ENCODE measurements around the gene SLC8A3. TPM values are rescaled to one million over a fixed set of nuclear protein-coding genes. Genes with fewer than 3 reads are reported as not detected.
A peak's percentile ranks its signal among the peaks of the same experiment; 100 is the strongest.
"Not testable (repeated sequence)": the region's sequence is repeated elsewhere in the genome, so short reads cannot be mapped to it uniquely, and the experiment has no call there.

The SLC8A3 gene
- total RNA-seq = under 1 TPM; 0.49 to 0.95 TPM

- Histone ChIP-seq H3K4me3 (peak within 1 kb of the TSS; percentile 63), H3K27me3 (replicated peaks; ENCODE audit: insufficient read depth) (no peaks in the 10 kb centered on the region), H3K9me3 (no peaks in the 10 kb centered on the region), H3K36me3 (no peaks in the 10 kb centered on the region), H3K4me1 (ENCODE audit: control insufficient read depth in 1 of 2, low read depth in 2 of 2) (peaks cover 14% of the 10 kb centered on the region in 2 donors), H3K27ac (no peak within 1 kb of the TSS)
- ATAC-seq (ENCODE audit: insufficient number of reproducible peaks, low FRiP score, low read depth) (no peak), DNase-seq (ENCODE audit: low spot score) (no peak)
- TF ChIP-seq CTCF (IDR thresholded peaks at IDR 0.05) = no peak
Measured at GRCh38 chr14:70188659-70189455, at the start of gene SLC8A3. Gene SLC8A3 (minus strand): TSS chr14:70188951. CDS start chr14:70168422, 20,529 bp downstream.

- ATAC-seq (ENCODE audit: insufficient number of reproducible peaks, low FRiP score, low read depth) (no peak), DNase-seq (ENCODE audit: low spot score) (no peak)
- no peak overlapping the region for H3K27ac ChIP-seq
- TF ChIP-seq CTCF (IDR thresholded peaks at IDR 0.05) = no peak
- no peaks in the 10 kb centered on the region for H3K4me1 ChIP-seq (ENCODE audit: control insufficient read depth in 1 of 2, low read depth in 2 of 2)
- no peaks in the 10 kb centered on the region for H3K36me3 ChIP-seq
- no peaks in the 10 kb centered on the region for H3K27me3 ChIP-seq (replicated peaks; ENCODE audit: insufficient read depth)
- H3K4me3 ChIP-seq = no peak overlapping the region
- H3K9me3 ChIP-seq = no peaks in the 10 kb centered on the region
Measured at GRCh38 chr14:70237710-70238109, 49.0 kb upstream of the SLC8A3 start.

- Histone ChIP-seq H3K27me3 (replicated peaks; ENCODE audit: insufficient read depth) (no peaks in the 10 kb centered on the region), H3K27ac (no peak overlapping the region), H3K4me1 (ENCODE audit: control insufficient read depth in 1 of 2, low read depth in 2 of 2) (no peaks in the 10 kb centered on the region), H3K36me3 (no peaks in the 10 kb centered on the region), H3K4me3 (no peak overlapping the region), H3K9me3 (no peaks in the 10 kb centered on the region)
- DNase-seq (ENCODE audit: low spot score) (no peak), ATAC-seq (ENCODE audit: insufficient number of reproducible peaks, low FRiP score, low read depth) (no peak)
- TF ChIP-seq CTCF (IDR thresholded peaks at IDR 0.05) = no peak
Measured at GRCh38 chr14:70234066-70234950, 45.6 kb upstream of the SLC8A3 start.

- not testable (repeated sequence) for DNase-seq (ENCODE audit: low spot score); H3K27me3 ChIP-seq (replicated peaks; ENCODE audit: insufficient read depth); H3K4me1 ChIP-seq (ENCODE audit: control insufficient read depth in 1 of 2, low read depth in 2 of 2); H3K4me3 ChIP-seq; H3K27ac ChIP-seq; H3K9me3 ChIP-seq; ATAC-seq (ENCODE audit: insufficient number of reproducible peaks, low FRiP score, low read depth); H3K36me3 ChIP-seq
Measured at GRCh38 chr14:70231756-70232544, 43.2 kb upstream of the SLC8A3 start.

GRCh38 chr14:70229877-70230640 lies 41.3 kb upstream of the SLC8A3 start:
- H3K36me3 ChIP-seq; ATAC-seq (ENCODE audit: insufficient number of reproducible peaks, low FRiP score, low read depth): not testable (repeated sequence)

More at GRCh38 chr14:70229877-70230640, 41.3 kb upstream of the SLC8A3 start:
- H3K9me3 ChIP-seq; H3K4me1 ChIP-seq (ENCODE audit: control insufficient read depth in 1 of 2, low read depth in 2 of 2); DNase-seq (ENCODE audit: low spot score); H3K4me3 ChIP-seq; H3K27me3 ChIP-seq (replicated peaks; ENCODE audit: insufficient read depth); H3K27ac ChIP-seq: not testable (repeated sequence)

Data from thoracic aorta (tissue), 2 donors.